Liver (tissue), 9 donors: ENCODE measurements around the gene CASTOR1. TPM values are rescaled to one million over a fixed set of nuclear protein-coding genes. Genes with fewer than 3 reads are reported as not detected.

ENCODE experiments used
- DNase-seq: peaks from one replicate; pipeline ENCODE4 v3.0.0-alpha.2; 2017; ENCODE audit warnings: low spot score
- H3K27ac ChIP-seq, 2 donors: one replicate each; pipeline ENCODE4 v1.7.0; 2013; ENCODE audit warnings: inconsistent platforms in 2 of 2, low read length in 2 of 2, control low read depth in 1 of 2, low read depth in 1 of 2, mild to moderate bottlenecking in 1 of 2
- H3K27me3 ChIP-seq, 4 donors: one replicate each; pipeline versions ENCODE4 v1.6.1 to v1.7.0; 2013; ENCODE audit warnings: low read length in 3 of 4, inconsistent platforms in 1 of 4, mild to moderate bottlenecking in 1 of 4, moderate library complexity in 1 of 4; ENCODE audit not compliant: control insufficient read depth in 4 of 4, insufficient read depth in 4 of 4
- H3K36me3 ChIP-seq, 4 donors: one replicate each; pipeline versions ENCODE4 v1.6.1 to v1.7.0; 2013; ENCODE audit warnings: low read length in 3 of 4, mild to moderate bottlenecking in 3 of 4, low read depth in 1 of 4, moderate library complexity in 1 of 4; ENCODE audit not compliant: control insufficient read depth in 4 of 4, insufficient read depth in 3 of 4
- H3K4me1 ChIP-seq, 4 donors: one replicate each; pipeline versions ENCODE4 v1.6.1 to v1.7.0; 2013; ENCODE audit warnings: low read length in 3 of 4, mild to moderate bottlenecking in 3 of 4, moderate library complexity in 1 of 4; ENCODE audit not compliant: control insufficient read depth in 4 of 4, insufficient read depth in 4 of 4
- H3K4me3 ChIP-seq, 3 donors: one replicate each; pipeline versions ENCODE4 v1.6.1 to v1.7.0; 2013; ENCODE audit warnings: low read length in 3 of 3, control low read depth in 1 of 3, low read depth in 1 of 3, mild to moderate bottlenecking in 1 of 3
- H3K9ac ChIP-seq, 2 donors: one replicate each; pipeline ENCODE4 v1.7.0; 2013; ENCODE audit warnings: low read length in 2 of 2, mild to moderate bottlenecking in 2 of 2, moderate library complexity in 2 of 2, control low read depth in 1 of 2, low read depth in 1 of 2
- H3K9me3 ChIP-seq, 4 donors: one replicate each; pipeline versions ENCODE4 v1.6.1 to v1.7.0; 2013; ENCODE audit warnings: low read length in 3 of 4; ENCODE audit not compliant: control insufficient read depth in 4 of 4
- EGR1 ChIP-seq, 2 donors: IDR thresholded peaks; 2 replicates each; pipeline ENCODE4 v1.6.1; 2016 to 2018; ENCODE audit warnings: antibody characterized with exemption in 2 of 2, low read depth in 2 of 2
- FOXA1 ChIP-seq: IDR thresholded peaks from 2 replicates; pipeline ENCODE4 v1.6.1; 2016; ENCODE audit warnings: antibody characterized with exemption
- HNF4G ChIP-seq: IDR thresholded peaks from 2 replicates; pipeline ENCODE4 v1.6.1; 2016; ENCODE audit warnings: antibody characterized with exemption
- JUND ChIP-seq, 2 donors: IDR thresholded peaks; 2 replicates each; pipeline ENCODE4 v1.6.1; 2016; ENCODE audit warnings: antibody characterized with exemption in 2 of 2
- MAX ChIP-seq: IDR thresholded peaks from 2 replicates; pipeline ENCODE4 v1.6.1; 2016; ENCODE audit warnings: antibody characterized with exemption
- NR2F2 ChIP-seq: IDR thresholded peaks from 2 replicates; pipeline ENCODE4 v1.6.1; 2016; ENCODE audit warnings: antibody characterized with exemption
- REST ChIP-seq: IDR thresholded peaks from 2 replicates; pipeline ENCODE4 v1.6.1; 2016; ENCODE audit warnings: antibody characterized with exemption, mild to moderate bottlenecking
- RXRA ChIP-seq, 2 donors: IDR thresholded peaks; 2 replicates each; pipeline ENCODE4 v1.6.1; 2017 to 2018; ENCODE audit warnings: antibody characterized with exemption in 2 of 2, mild to moderate bottlenecking in 1 of 2
- SP1 ChIP-seq: IDR thresholded peaks from 2 replicates; pipeline ENCODE4 v1.6.1; 2018; ENCODE audit warnings: antibody characterized with exemption, mild to moderate bottlenecking
- TAF1 ChIP-seq: conservative IDR thresholded peaks from 2 replicates; pipeline ENCODE4 v1.6.1; 2016; ENCODE audit warnings: antibody characterized with exemption, mild to moderate bottlenecking
- YY1 ChIP-seq: IDR thresholded peaks from 2 replicates; pipeline ENCODE4 v1.6.1; 2016; ENCODE audit warnings: antibody characterized with exemption, mild to moderate bottlenecking
- WGBS: extraction: QIAGEN DNeasy Blood & Tissue Kit; methylation state at CpG from one replicate; pipeline ENCODE4 v1.1.7; 2013; 5-methylcytosine and 5-hydroxymethylcytosine counted together
- polyA plus RNA-seq, 2 donors: library from polyadenylated mRNA; stranded (reverse) in 1 of 2; unstranded in 1 of 2; fragments of 200-250 nt in 1 of 2; fragments of >200 nt in 1 of 2; fragmentation: Nextera tagmentation in 1 of 2; extraction: Ambion mirVana in 1 of 2; gene quantifications; one replicate each; pipeline versions ENCODE4 v1.2.1 to v1.2.3, GENCODE V29; 2013 to 2015
- total RNA-seq, 2 donors: library from RNA; depleted of rRNA; stranded (reverse); fragments of >200 nt; gene quantifications; one replicate each; pipeline ENCODE4 v1.2.3, GENCODE V29; 2014
- donor health status: healthy.
- donor health status: healthy.
- donor health status: healthy.
- donor health status: healthy.
- donor health status: healthy.

CASTOR1 gene
- total and polyA plus RNA-seq, 4 donors: 1.8 to 5.4 (median 2.4) TPM

DNA sequence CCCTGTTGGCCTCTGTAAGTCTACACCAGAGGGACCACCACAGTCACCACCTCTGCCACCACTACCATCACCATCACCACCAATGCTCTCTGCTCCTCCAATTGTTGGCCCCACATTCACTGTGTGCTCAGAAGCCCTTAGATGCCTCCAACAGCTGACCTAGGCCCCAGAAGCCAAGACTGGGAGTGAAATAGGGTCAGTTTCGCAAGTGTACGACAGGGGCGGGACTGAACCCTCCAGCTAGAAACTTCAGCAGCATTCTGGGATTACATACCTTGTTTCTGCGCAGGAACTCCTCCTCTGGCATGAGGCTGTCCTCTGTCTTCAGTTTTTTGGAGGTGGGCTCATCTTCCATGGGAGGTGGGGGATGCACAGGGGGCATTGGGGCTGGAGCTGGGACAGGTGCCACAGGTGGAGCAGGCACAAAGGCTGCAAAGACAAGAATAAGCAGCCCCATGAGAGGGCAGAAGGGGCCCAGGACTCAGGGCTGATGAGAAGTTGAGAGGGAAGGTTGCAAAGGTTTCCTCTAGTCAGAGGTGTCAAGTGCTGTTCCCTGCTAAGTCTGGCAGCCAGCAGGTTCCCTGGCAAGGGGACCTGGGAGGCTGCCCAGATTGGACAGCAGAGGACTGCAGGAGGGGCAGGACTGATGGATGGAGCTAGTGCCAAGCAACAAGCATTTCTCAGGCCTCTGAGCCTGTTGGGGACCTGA, 47.6 kb upstream of the CASTOR1 start:
- no peak overlapping the region for H3K9ac ChIP-seq
- TF ChIP-seq NR2F2 (no peak), RXRA (IDR thresholded peaks at IDR 0.05) (no peak), TAF1 (no peak), YY1 (no peak), REST (no peak), EGR1 (IDR thresholded peaks at IDR 0.05; ENCODE audit: low read depth in 2 of 2) (no peak), HNF4G (no peak), MAX (no peak), SP1 (no peak)
- 77% methylated on average over 4 of the region's 4 CpGs for WGBS

GRCh38 chr22:30335236-30335635, 45.9 kb upstream of the CASTOR1 start:
- Histone ChIP-seq H3K27ac (no peak overlapping the region), H3K9ac (no peak overlapping the region), H3K4me3 (no peak overlapping the region), H3K4me1 (peaks cover 0 to 5% (median 4%) of the 10 kb centered on the region in 4 donors), H3K9me3 (no peaks in the 10 kb centered on the region), H3K36me3 (peaks cover 39 to 80% (median 60%) of the 10 kb centered on the region in 4 donors), H3K27me3 (no peaks in the 10 kb centered on the region)
- no peak for TF ChIP-seq FOXA1
- no peak for TF ChIP-seq JUND (IDR thresholded peaks at IDR 0.05)
- TF ChIP-seq REST: no peak
- 98% methylated on average over 1 of the region's 1 CpG for WGBS
- DNase-seq: no peak

More for the DNA sequence above, 47.6 kb upstream of the CASTOR1 start:
- no peak for DNase-seq
- Histone ChIP-seq H3K27me3 (no peaks in the 10 kb centered on the region), H3K36me3 (peaks cover 46 to 91% (median 74%) of the 10 kb centered on the region in 4 donors), H3K9me3 (no peaks in the 10 kb centered on the region), H3K4me3 (no peak overlapping the region), H3K27ac (no peak overlapping the region), H3K4me1 (peaks cover 0 to 5% (median 4%) of the 10 kb centered on the region in 4 donors)
